ENCODE measurements around the gene DGKI.

DGKI gene

DNA sequence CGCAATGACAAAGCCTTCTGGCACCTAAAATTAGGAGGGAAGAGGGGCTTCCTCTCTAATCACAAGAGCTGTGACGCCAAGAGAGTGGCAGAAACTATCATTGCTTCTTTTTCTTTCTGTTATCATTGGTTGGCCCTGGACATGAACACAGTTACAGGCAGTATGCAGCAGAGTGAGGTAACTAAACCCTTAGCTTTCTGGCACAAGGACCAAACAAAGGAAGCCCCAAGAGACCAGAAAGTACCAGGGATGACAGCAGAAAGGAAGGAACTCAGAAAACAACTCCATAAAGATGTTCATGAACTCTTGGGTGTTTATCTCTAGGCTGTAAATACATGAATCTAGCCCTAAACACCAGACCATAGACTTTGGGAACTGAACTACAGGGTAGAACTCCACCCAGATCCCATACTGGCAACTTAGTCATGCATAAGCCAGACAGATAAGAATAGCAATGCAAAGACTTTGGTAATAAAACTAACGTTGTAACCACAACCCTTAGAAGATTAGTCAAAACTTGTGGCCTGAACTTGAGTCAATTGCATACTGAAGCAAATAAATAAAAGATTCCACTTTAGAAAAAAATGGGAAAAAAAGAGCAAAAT, 307.6 kb downstream of the DGKI start:
- DNase-seq (ENCODE audit: low spot score): peak; percentile 25

GRCh38 chr7:137538361-137538762, 308.4 kb downstream of the DGKI start:
- peak; percentile 47 for DNase-seq (ENCODE audit: low spot score)

GRCh38 chr7:137535579-137535978, 311.2 kb downstream of the DGKI start:
- DNase-seq (ENCODE audit: low spot score): no peak

DNA sequence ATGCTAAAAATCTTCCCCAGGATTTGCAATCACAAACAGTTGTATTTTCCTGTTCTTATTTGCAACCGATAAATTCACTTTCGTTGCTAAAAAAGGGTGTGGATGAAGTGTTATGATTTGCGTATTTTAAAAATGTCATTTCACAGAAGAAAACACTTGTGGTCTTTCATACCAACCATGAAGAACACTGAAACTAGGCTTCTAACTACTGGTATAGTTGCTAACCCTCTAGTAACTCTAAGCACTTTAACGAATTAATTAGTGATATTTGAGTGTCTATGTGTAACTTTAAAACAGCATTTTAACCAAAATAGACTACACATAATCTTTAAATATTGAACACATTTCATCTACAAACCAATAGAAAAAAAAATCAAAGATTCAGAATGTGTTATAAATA, 315.1 kb downstream of the DGKI start:
- DNase-seq (ENCODE audit: low spot score): no peak

DNA sequence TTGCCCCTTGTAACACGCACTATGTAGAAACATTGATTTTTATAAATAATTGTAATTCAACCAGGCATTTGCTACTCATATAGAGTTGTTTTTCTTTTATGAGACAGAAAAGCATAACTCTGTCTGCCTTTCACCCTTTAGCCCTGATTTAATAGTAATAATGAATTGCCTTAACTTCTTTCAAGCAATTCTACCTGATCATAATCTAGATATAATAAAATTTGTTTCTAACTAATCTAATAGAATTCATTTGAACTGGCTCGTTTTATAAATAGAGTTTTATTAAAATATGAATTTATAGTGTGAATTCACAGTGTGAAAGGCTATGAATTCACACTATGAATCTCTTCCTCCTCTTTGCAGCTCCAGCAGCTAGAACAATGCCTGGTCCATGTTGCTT, 319.1 kb downstream of the DGKI start:
- DNase-seq (ENCODE audit: low spot score): no peak

DNA sequence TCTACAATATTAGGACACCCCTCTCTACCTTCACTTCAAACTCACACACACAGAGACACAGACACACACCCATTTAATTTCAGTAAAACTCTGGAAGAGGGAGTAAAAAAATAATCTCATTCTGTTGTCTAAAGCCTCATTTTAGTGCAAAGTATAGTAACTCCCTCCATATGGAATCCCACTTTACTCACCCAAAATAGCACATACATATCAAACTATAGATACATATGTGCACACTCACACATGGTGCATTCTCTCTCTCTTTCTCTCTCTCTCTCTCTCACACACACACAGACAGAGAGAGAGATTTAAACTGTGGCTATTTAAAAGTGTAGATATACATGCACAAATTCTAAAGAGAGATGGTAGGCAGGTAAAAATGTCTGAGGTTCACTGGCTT, 323.6 kb downstream of the DGKI start:
- no peak for DNase-seq (ENCODE audit: low spot score)

- no peak for DNase-seq (ENCODE audit: low spot score)
Measured at GRCh38 chr7:137521451-137521850, 325.3 kb downstream of the DGKI start.

DNA sequence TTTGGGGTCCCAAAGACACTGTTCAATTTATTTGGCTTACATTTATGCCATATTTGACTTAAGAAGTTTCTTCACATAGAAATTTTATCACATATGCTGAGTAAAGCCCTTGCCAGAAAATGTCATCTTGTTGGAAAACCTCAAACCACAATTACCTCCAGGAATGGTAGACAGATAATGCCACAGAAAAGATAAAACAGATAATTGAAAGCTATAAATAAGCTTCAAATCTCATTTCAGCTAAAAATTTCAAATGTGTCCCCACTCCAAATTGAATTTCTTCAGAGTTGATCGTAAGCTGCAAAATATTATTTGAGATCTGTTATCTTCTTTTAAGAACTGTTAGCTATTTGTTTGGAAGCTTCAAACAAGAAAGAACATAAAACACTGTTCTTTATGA, 326.8 kb downstream of the DGKI start:
- DNase-seq (ENCODE audit: low spot score): no peak

GRCh38 chr7:137519181-137519691, 327.5 kb downstream of the DGKI start:
- no peak for DNase-seq (ENCODE audit: low spot score)

DNA sequence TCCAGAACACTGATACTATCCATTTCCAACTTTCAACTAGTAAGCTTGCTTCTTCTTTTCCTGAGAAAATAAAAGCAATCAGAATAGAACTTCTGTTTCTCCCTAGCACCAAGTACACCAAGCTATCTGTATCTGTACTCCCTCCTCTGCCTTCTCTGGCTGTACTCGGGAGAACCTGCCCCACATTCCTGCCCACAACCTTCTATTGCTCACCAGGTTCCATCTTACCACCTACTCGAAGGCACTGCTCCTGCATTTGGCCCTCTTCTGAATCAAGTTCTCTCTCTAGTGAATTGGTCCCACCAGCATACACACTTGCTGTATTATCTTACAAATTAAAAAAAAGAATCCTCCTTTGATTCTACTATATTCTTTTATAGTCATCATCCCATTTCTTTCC, 333.7 kb downstream of the DGKI start:
- no peak for DNase-seq (ENCODE audit: low spot score)

DNA sequence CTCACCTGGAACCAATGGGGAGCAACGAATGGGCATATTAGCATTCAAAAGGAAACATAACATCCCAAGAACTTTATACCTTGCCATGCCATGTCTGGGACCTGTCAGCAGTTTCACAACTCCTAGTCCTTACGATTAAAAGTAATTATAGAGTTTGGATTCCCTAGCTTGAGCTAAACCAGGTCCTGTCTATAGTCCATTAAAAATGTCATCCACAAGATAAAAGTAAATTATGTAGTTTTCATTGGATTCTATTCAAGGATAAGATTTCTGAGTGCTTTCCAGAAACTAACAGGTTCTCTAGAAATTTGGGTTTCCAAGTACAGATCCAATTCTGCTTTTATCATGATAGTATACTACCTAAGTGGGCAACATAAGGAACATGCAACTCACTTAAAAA, 339.7 kb downstream of the DGKI start:
- no peak for DNase-seq (ENCODE audit: low spot score)

- no peak for DNase-seq (ENCODE audit: low spot score)
Measured at GRCh38 chr7:137506031-137506430, 340.7 kb downstream of the DGKI start.

GRCh38 chr7:137501562-137501961, 345.2 kb downstream of the DGKI start:
- DNase-seq (ENCODE audit: low spot score): peak; percentile 33

GRCh38 chr7:137492889-137493288, 353.9 kb downstream of the DGKI start:
- no peak for DNase-seq (ENCODE audit: low spot score)

GRCh38 chr7:137489880-137490279, 356.9 kb downstream of the DGKI start:
- DNase-seq (ENCODE audit: low spot score): no peak

- no peak for DNase-seq (ENCODE audit: low spot score)
Measured at GRCh38 chr7:137488038-137488437, 358.7 kb downstream of the DGKI start.

GRCh38 chr7:137485818-137486217, 361.0 kb downstream of the DGKI start:
- DNase-seq (ENCODE audit: low spot score): no peak

DNA sequence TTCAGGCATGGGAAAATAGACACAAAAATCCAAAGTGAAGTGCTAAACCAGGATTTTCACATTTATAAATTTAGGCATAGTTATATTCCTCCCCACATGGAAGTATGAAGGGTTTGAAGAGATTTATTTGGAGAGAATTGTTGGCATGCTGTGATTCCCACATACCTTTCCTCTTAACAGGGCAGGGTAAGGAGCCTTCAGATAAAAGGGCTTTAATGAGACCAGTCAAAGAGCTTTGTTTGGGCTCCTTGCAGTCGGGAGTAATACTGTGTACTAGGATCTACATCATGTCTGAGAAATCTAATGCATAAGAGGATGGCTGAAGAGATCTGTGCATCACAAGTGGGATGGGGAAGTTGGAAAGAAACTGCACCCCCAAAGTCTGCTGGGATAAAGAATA, 362.4 kb downstream of the DGKI start:
- DNase-seq (ENCODE audit: low spot score): no peak

GRCh38 chr7:137482466-137482865, 364.3 kb downstream of the DGKI start:
- no peak for DNase-seq (ENCODE audit: low spot score)

DNA sequence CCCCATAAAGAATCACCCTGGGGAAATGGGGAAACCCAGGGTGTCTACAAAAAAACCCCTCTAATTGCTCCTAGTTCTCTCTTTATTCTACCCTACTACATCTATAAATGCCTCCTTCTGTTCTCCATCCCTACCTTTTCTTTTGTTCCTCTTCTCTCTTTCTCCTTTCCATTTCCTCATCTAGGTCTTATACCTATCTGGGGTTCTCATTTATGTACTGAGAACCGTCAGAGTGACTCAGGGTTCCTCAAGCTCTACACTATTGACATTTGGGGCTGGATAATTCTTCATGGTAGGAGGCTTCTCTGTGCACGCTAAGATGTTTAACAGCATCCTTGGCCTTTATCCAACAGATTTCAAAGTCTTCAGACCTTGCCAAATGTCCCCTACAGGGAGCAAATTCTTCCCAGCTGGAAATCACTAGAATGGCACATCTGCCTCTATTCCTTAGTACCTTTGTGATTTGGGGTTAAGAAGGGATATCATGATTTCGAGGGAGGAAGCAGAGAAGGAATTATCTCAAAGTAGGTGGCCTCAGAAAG, 365.9 kb downstream of the DGKI start:
- DNase-seq (ENCODE audit: low spot score): no peak

- no peak for DNase-seq (ENCODE audit: low spot score)
Measured at GRCh38 chr7:137480401-137480800, 366.4 kb downstream of the DGKI start.

DNA sequence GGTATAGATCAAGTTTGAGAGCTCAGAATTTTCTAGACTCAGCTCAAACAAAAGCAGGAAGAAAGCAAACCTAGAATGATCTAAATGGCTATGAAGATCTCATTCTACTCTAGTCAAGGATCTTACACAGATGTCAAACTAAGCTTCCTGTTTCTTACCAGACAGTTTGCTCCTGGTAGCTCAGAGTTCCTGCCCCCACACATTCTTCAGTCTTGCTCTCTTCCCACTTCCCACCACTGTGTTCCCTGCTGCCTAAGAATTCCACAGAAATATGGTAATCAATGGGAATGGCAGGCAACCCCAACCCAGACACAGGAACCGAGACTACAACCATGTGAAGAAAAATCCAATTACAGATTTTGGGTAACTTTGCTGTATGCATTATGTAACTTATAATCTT, 369.8 kb downstream of the DGKI start:
- DNase-seq (ENCODE audit: low spot score): peak; percentile 40

- peak; percentile 32 for DNase-seq (ENCODE audit: low spot score)
Measured at GRCh38 chr7:137475966-137476365, 370.8 kb downstream of the DGKI start.

GRCh38 chr7:137474540-137475026, 372.2 kb downstream of the DGKI start:
- no peak for DNase-seq (ENCODE audit: low spot score)
